Measurements from ENCODE around the gene ROBO1. TPM values are rescaled to one million over a fixed set of nuclear protein-coding genes. Genes with fewer than 3 reads are reported as not detected.
A peak's percentile ranks its signal among the peaks of the same experiment; 100 is the strongest.

ROBO1 gene
- total and polyA plus RNA-seq, 2 donors: 13.3 to 33.9 TPM

GRCh38 chr3:78641703-78642102 is 1126.1 kb downstream of the ROBO1 start:
- H3K4me1 ChIP-seq (ENCODE audit: control insufficient read depth in 2 of 2, insufficient read depth in 2 of 2, low read length in 2 of 2): no peaks in the 10 kb centered on the region
- no peaks in the 10 kb centered on the region for H3K36me3 ChIP-seq (ENCODE audit: control insufficient read depth in 2 of 2, insufficient read depth in 2 of 2, low read length in 1 of 2)
- H3K27ac ChIP-seq (ENCODE audit: low read depth in 1 of 2, low read length in 1 of 2): no peak overlapping the region
- H3K27me3 ChIP-seq (ENCODE audit: control insufficient read depth in 2 of 2, insufficient read depth in 1 of 2, low read length in 1 of 2): no peaks in the 10 kb centered on the region
- no peak for DNase-seq (ENCODE audit: low read depth in 6 of 9, low spot score in 9 of 9)
- no peak overlapping the region for H3K4me3 ChIP-seq (ENCODE audit: low read length in 2 of 2)
- no peaks in the 10 kb centered on the region for H3K9me3 ChIP-seq (ENCODE audit: control insufficient read depth in 2 of 2, insufficient read depth in 1 of 2, low read length in 1 of 2)
- WGBS: 89% methylated on average over 2 of the region's 2 CpGs

GRCh38 chr3:78634316-78634715 is 1133.5 kb downstream of the ROBO1 start:
- DNase-seq (ENCODE audit: low read depth in 6 of 9, low spot score in 9 of 9): no peak
- Histone ChIP-seq H3K36me3 (ENCODE audit: control insufficient read depth in 2 of 2, insufficient read depth in 2 of 2, low read length in 1 of 2) (no peaks in the 10 kb centered on the region), H3K4me1 (ENCODE audit: control insufficient read depth in 2 of 2, insufficient read depth in 2 of 2, low read length in 2 of 2) (no peaks in the 10 kb centered on the region), H3K27me3 (ENCODE audit: control insufficient read depth in 2 of 2, insufficient read depth in 1 of 2, low read length in 1 of 2) (no peaks in the 10 kb centered on the region), H3K9me3 (ENCODE audit: control insufficient read depth in 2 of 2, insufficient read depth in 1 of 2, low read length in 1 of 2) (no peaks in the 10 kb centered on the region), H3K27ac (ENCODE audit: low read depth in 1 of 2, low read length in 1 of 2) (peak overlapping the region in 1 of 2 donors; percentile 36), H3K4me3 (ENCODE audit: low read length in 2 of 2) (no peak overlapping the region)
- 90% methylated on average over 3 of the region's 3 CpGs for WGBS

- Histone ChIP-seq H3K27me3 (ENCODE audit: control insufficient read depth in 2 of 2, insufficient read depth in 1 of 2, low read length in 1 of 2) (no peaks in the 10 kb centered on the region), H3K4me1 (ENCODE audit: control insufficient read depth in 2 of 2, insufficient read depth in 2 of 2, low read length in 2 of 2) (no peaks in the 10 kb centered on the region), H3K4me3 (ENCODE audit: low read length in 2 of 2) (no peak overlapping the region), H3K9me3 (ENCODE audit: control insufficient read depth in 2 of 2, insufficient read depth in 1 of 2, low read length in 1 of 2) (no peaks in the 10 kb centered on the region), H3K27ac (ENCODE audit: low read depth in 1 of 2, low read length in 1 of 2) (peak overlapping the region in 1 of 2 donors; percentile 77), H3K36me3 (ENCODE audit: control insufficient read depth in 2 of 2, insufficient read depth in 2 of 2, low read length in 1 of 2) (no peaks in the 10 kb centered on the region)
- 90% methylated on average over 4 of the region's 4 CpGs for WGBS
- DNase-seq (ENCODE audit: low read depth in 6 of 9, low spot score in 9 of 9): peak in 2 of 9 donors; percentile 4 to 20
These were observed 1134.2 kb downstream of the ROBO1 start for GRCh38 chr3:78633626-78634025.

- H3K36me3 ChIP-seq (ENCODE audit: control insufficient read depth in 2 of 2, insufficient read depth in 2 of 2, low read length in 1 of 2): no peaks in the 10 kb centered on the region
- peak overlapping the region; percentile 3 to 77 for H3K27ac ChIP-seq (ENCODE audit: low read depth in 1 of 2, low read length in 1 of 2)
- H3K9me3 ChIP-seq (ENCODE audit: control insufficient read depth in 2 of 2, insufficient read depth in 1 of 2, low read length in 1 of 2): no peaks in the 10 kb centered on the region
- no peak for DNase-seq (ENCODE audit: low read depth in 6 of 9, low spot score in 9 of 9)
- H3K27me3 ChIP-seq (ENCODE audit: control insufficient read depth in 2 of 2, insufficient read depth in 1 of 2, low read length in 1 of 2): no peaks in the 10 kb centered on the region
- H3K4me3 ChIP-seq (ENCODE audit: low read length in 2 of 2): no peak overlapping the region
- 90% methylated on average over 6 of the region's 6 CpGs for WGBS
- no peaks in the 10 kb centered on the region for H3K4me1 ChIP-seq (ENCODE audit: control insufficient read depth in 2 of 2, insufficient read depth in 2 of 2, low read length in 2 of 2)
These were observed 1134.8 kb downstream of the ROBO1 start for GRCh38 chr3:78632925-78633553.

- H3K9me3 ChIP-seq (ENCODE audit: control insufficient read depth in 2 of 2, insufficient read depth in 1 of 2, low read length in 1 of 2): no peaks in the 10 kb centered on the region
- H3K4me1 ChIP-seq (ENCODE audit: control insufficient read depth in 2 of 2, insufficient read depth in 2 of 2, low read length in 2 of 2): no peaks in the 10 kb centered on the region
- no peak overlapping the region for H3K4me3 ChIP-seq (ENCODE audit: low read length in 2 of 2)
- DNase-seq (ENCODE audit: low read depth in 6 of 9, low spot score in 9 of 9): no peak
- WGBS: 86% methylated on average over 6 of the region's 6 CpGs
- no peaks in the 10 kb centered on the region for H3K27me3 ChIP-seq (ENCODE audit: control insufficient read depth in 2 of 2, insufficient read depth in 1 of 2, low read length in 1 of 2)
- no peak overlapping the region for H3K27ac ChIP-seq (ENCODE audit: low read depth in 1 of 2, low read length in 1 of 2)
- H3K36me3 ChIP-seq (ENCODE audit: control insufficient read depth in 2 of 2, insufficient read depth in 2 of 2, low read length in 1 of 2): no peaks in the 10 kb centered on the region
These were observed 1138.3 kb downstream of the ROBO1 start for GRCh38 chr3:78629544-78629943.

GRCh38 chr3:78621061-78621716 is 1146.6 kb downstream of the ROBO1 start:
- H3K4me3 ChIP-seq (ENCODE audit: low read length in 2 of 2): no peak overlapping the region
- H3K9me3 ChIP-seq (ENCODE audit: control insufficient read depth in 2 of 2, insufficient read depth in 1 of 2, low read length in 1 of 2): no peaks in the 10 kb centered on the region
- no peaks in the 10 kb centered on the region for H3K4me1 ChIP-seq (ENCODE audit: control insufficient read depth in 2 of 2, insufficient read depth in 2 of 2, low read length in 2 of 2)
- 97% methylated on average over 3 of the region's 3 CpGs for WGBS
- no peaks in the 10 kb centered on the region for H3K27me3 ChIP-seq (ENCODE audit: control insufficient read depth in 2 of 2, insufficient read depth in 1 of 2, low read length in 1 of 2)
- no peak for DNase-seq (ENCODE audit: low read depth in 6 of 9, low spot score in 9 of 9)
- H3K27ac ChIP-seq (ENCODE audit: low read depth in 1 of 2, low read length in 1 of 2): no peak overlapping the region
- no peaks in the 10 kb centered on the region for H3K36me3 ChIP-seq (ENCODE audit: control insufficient read depth in 2 of 2, insufficient read depth in 2 of 2, low read length in 1 of 2)

- WGBS: 92% methylated on average over 12 of the region's 12 CpGs
- no peak overlapping the region for H3K4me3 ChIP-seq (ENCODE audit: low read length in 2 of 2)
- H3K27me3 ChIP-seq (ENCODE audit: control insufficient read depth in 2 of 2, insufficient read depth in 1 of 2, low read length in 1 of 2): no peaks in the 10 kb centered on the region
- H3K4me1 ChIP-seq (ENCODE audit: control insufficient read depth in 2 of 2, insufficient read depth in 2 of 2, low read length in 2 of 2): no peaks in the 10 kb centered on the region
- no peaks in the 10 kb centered on the region for H3K9me3 ChIP-seq (ENCODE audit: control insufficient read depth in 2 of 2, insufficient read depth in 1 of 2, low read length in 1 of 2)
- DNase-seq (ENCODE audit: low read depth in 6 of 9, low spot score in 9 of 9): no peak
- no peak overlapping the region for H3K27ac ChIP-seq (ENCODE audit: low read depth in 1 of 2, low read length in 1 of 2)
- H3K36me3 ChIP-seq (ENCODE audit: control insufficient read depth in 2 of 2, insufficient read depth in 2 of 2, low read length in 1 of 2): no peaks in the 10 kb centered on the region
These were observed 1153.3 kb downstream of the ROBO1 start for GRCh38 chr3:78614486-78614885.

- 92% methylated on average over 2 of the region's 2 CpGs for WGBS
- no peaks in the 10 kb centered on the region for H3K9me3 ChIP-seq (ENCODE audit: control insufficient read depth in 2 of 2, insufficient read depth in 1 of 2, low read length in 1 of 2)
- DNase-seq (ENCODE audit: low read depth in 6 of 9, low spot score in 9 of 9): no peak
- H3K36me3 ChIP-seq (ENCODE audit: control insufficient read depth in 2 of 2, insufficient read depth in 2 of 2, low read length in 1 of 2): no peaks in the 10 kb centered on the region
- no peaks in the 10 kb centered on the region for H3K4me1 ChIP-seq (ENCODE audit: control insufficient read depth in 2 of 2, insufficient read depth in 2 of 2, low read length in 2 of 2)
- H3K27ac ChIP-seq (ENCODE audit: low read depth in 1 of 2, low read length in 1 of 2): no peak overlapping the region
- H3K4me3 ChIP-seq (ENCODE audit: low read length in 2 of 2): no peak overlapping the region
- no peaks in the 10 kb centered on the region for H3K27me3 ChIP-seq (ENCODE audit: control insufficient read depth in 2 of 2, insufficient read depth in 1 of 2, low read length in 1 of 2)
These were observed 1154.3 kb downstream of the ROBO1 start for GRCh38 chr3:78613421-78613879.

GRCh38 chr3:78611278-78611677 is 1156.5 kb downstream of the ROBO1 start:
- H3K27ac ChIP-seq (ENCODE audit: low read depth in 1 of 2, low read length in 1 of 2): no peak overlapping the region
- H3K4me1 ChIP-seq (ENCODE audit: control insufficient read depth in 2 of 2, insufficient read depth in 2 of 2, low read length in 2 of 2): no peaks in the 10 kb centered on the region
- H3K4me3 ChIP-seq (ENCODE audit: low read length in 2 of 2): no peak overlapping the region
- no peaks in the 10 kb centered on the region for H3K27me3 ChIP-seq (ENCODE audit: control insufficient read depth in 2 of 2, insufficient read depth in 1 of 2, low read length in 1 of 2)
- 98% methylated on average over 6 of the region's 6 CpGs for WGBS
- no peaks in the 10 kb centered on the region for H3K36me3 ChIP-seq (ENCODE audit: control insufficient read depth in 2 of 2, insufficient read depth in 2 of 2, low read length in 1 of 2)
- no peak for DNase-seq (ENCODE audit: low read depth in 6 of 9, low spot score in 9 of 9)
- no peaks in the 10 kb centered on the region for H3K9me3 ChIP-seq (ENCODE audit: control insufficient read depth in 2 of 2, insufficient read depth in 1 of 2, low read length in 1 of 2)

Measured in thymus (tissue), 11 donors.